ENCODE results near the gene CTPS2. TPM values are rescaled to one million over a fixed set of nuclear protein-coding genes. Genes with fewer than 3 reads are reported as not detected.

Gene CTPS2
- total RNA-seq, 1 donor from 2014 or later: 4.9 TPM

DNA sequence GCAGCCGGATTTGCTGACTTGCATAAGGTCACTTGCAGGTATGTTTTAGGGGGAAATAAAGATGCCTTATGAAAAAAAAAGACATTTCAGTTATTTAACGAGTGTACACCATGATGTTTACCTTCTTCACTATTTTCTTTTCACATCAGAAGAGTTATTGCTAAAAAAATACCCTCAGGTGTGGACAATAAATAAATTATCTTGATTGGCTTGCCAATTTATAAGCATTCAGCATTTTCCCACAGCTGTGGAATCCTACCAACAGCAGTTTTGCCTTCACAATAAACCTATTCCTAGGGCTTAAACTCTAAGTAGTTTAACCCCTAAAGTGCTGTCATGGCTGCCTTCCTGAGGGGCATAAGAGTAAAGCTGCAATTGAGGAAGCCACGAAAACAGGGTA lies 145.9 kb downstream of the CTPS2 start:
- H3K27ac ChIP-seq (replicated peaks): no peak overlapping the region
- DNase-seq: no peak
- no peak overlapping the region for H3K4me3 ChIP-seq
- intact Hi-C loops (cut with micrococcal nuclease): no loop called here
- no peaks in the 10 kb centered on the region for H3K9me3 ChIP-seq (replicated peaks)
- TF ChIP-seq, protein P1, sequence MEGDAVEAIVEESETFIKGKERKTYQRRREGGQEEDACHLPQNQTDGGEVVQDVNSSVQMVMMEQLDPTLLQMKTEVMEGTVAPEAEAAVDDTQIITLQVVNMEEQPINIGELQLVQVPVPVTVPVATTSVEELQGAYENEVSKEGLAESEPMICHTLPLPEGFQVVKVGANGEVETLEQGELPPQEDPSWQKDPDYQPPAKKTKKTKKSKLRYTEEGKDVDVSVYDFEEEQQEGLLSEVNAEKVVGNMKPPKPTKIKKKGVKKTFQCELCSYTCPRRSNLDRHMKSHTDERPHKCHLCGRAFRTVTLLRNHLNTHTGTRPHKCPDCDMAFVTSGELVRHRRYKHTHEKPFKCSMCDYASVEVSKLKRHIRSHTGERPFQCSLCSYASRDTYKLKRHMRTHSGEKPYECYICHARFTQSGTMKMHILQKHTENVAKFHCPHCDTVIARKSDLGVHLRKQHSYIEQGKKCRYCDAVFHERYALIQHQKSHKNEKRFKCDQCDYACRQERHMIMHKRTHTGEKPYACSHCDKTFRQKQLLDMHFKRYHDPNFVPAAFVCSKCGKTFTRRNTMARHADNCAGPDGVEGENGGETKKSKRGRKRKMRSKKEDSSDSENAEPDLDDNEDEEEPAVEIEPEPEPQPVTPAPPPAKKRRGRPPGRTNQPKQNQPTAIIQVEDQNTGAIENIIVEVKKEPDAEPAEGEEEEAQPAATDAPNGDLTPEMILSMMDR (IDR thresholded peaks at IDR 0.05; ENCODE audit: borderline replicate concordance): no peak
- no peaks in the 10 kb centered on the region for H3K27me3 ChIP-seq (ENCODE audit: low read depth)
- no peaks in the 10 kb centered on the region for H3K4me1 ChIP-seq
- no peaks in the 10 kb centered on the region for H3K36me3 ChIP-seq

DNA sequence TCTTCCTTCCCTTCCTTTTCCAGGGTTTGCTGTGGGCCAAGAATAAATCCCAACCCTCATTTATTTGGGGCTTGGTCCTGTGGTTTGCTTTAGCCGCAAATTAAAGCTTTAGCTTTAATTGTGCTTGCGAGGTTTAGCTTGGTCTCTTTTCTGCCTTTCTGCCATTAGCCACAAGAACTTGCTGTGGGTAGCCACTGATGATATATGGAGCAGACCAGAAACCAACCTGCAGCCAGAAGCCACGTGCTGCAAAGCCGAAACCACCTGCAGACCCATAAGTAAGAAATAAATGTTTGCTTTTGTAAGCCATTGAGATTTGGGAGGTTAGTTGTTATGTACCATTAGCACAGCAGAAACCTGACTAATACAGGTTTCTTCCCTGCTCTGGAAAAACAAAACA lies 152.3 kb downstream of the CTPS2 start:
- no peak overlapping the region for H3K4me3 ChIP-seq
- H3K27me3 ChIP-seq (ENCODE audit: low read depth): no peaks in the 10 kb centered on the region
- TF ChIP-seq, protein P1 (IDR thresholded peaks at IDR 0.05; ENCODE audit: borderline replicate concordance): no peak
- H3K9me3 ChIP-seq (replicated peaks): no peaks in the 10 kb centered on the region
- no peak overlapping the region for H3K27ac ChIP-seq (replicated peaks)
- H3K36me3 ChIP-seq: no peaks in the 10 kb centered on the region
- no peak for DNase-seq
- no peaks in the 10 kb centered on the region for H3K4me1 ChIP-seq
- intact Hi-C loops (cut with micrococcal nuclease): no loop called here

DNA sequence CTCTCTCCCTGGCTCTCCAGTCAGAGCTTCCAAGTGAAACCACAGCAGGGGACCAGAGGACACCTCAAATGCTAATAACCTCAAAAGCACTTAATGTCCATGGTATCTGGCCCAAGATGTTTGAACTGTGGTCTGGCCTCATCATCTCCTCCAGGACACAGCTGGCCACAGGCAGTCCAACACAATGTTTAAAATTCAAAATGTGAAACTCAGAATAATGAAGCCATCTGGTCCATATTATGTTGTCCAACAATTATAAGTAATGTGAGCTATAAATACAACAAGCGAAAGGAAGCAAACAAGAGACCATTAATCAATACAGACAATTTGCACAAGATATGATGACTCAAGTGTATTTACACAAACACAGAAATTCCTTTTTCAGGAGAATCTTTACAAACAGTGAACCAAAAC lies 153.3 kb downstream of the CTPS2 start:
- Histone ChIP-seq H3K27me3 (ENCODE audit: low read depth) (no peaks in the 10 kb centered on the region), H3K4me1 (no peaks in the 10 kb centered on the region), H3K27ac (replicated peaks) (no peak overlapping the region), H3K36me3 (no peaks in the 10 kb centered on the region), H3K4me3 (no peak overlapping the region), H3K9me3 (replicated peaks) (no peaks in the 10 kb centered on the region)
- no peak for DNase-seq
- TF ChIP-seq, protein P1 (IDR thresholded peaks at IDR 0.05; ENCODE audit: borderline replicate concordance): no peak
- intact Hi-C loops (cut with micrococcal nuclease): no loop called here

DNA sequence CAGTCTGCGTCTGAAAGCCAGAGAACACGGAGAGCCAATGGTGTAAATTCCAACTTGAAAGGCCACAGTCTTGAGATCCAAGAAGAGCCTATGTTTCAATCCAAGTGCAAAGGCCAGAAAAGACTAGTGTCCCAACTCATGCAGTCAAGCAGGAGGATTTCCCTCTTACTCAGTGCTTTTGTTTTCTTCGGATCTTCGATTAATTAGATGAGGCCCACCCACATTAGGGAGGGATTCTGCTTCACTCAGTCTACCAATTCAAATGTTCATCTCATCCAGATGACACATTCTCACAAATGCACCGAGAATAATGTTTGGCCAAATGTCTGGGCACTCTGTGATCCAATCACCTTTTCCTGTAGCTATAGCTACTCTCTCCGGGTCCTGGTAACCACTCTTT lies 154.0 kb downstream of the CTPS2 start:
- Histone ChIP-seq H3K9me3 (replicated peaks) (no peaks in the 10 kb centered on the region), H3K27me3 (ENCODE audit: low read depth) (no peaks in the 10 kb centered on the region), H3K4me1 (no peaks in the 10 kb centered on the region), H3K27ac (replicated peaks) (no peak overlapping the region), H3K4me3 (no peak overlapping the region), H3K36me3 (no peaks in the 10 kb centered on the region)
- DNase-seq: no peak
- TF ChIP-seq, protein P1 (IDR thresholded peaks at IDR 0.05; ENCODE audit: borderline replicate concordance): no peak
- intact Hi-C loops (cut with micrococcal nuclease): no loop called here

DNA sequence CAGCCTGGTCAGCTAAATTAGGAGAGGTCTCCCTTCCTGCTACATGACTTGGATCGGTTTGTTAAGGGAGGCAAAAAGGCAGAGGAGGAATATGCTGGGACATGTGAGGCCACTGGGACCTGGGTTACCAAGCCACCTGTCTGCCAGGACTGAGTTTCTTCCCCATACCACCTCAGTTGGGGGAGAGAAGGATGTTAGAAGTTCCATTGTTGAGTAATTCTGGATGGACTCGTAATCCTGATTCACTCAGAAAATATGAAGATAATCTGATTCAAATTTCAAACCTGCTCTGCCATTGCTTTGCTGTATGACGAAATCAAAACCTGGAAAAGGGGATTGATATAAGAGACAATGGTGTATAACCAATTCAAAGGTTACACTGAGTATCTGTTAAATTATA lies 159.9 kb downstream of the CTPS2 start:
- Histone ChIP-seq H3K4me3 (no peak overlapping the region), H3K9me3 (replicated peaks) (no peaks in the 10 kb centered on the region), H3K27me3 (ENCODE audit: low read depth) (no peaks in the 10 kb centered on the region), H3K36me3 (no peaks in the 10 kb centered on the region), H3K4me1 (no peaks in the 10 kb centered on the region), H3K27ac (replicated peaks) (no peak overlapping the region)
- intact Hi-C loops (cut with micrococcal nuclease): no loop called here
- TF ChIP-seq, protein P1 (IDR thresholded peaks at IDR 0.05; ENCODE audit: borderline replicate concordance): no peak
- no peak for DNase-seq

DNA sequence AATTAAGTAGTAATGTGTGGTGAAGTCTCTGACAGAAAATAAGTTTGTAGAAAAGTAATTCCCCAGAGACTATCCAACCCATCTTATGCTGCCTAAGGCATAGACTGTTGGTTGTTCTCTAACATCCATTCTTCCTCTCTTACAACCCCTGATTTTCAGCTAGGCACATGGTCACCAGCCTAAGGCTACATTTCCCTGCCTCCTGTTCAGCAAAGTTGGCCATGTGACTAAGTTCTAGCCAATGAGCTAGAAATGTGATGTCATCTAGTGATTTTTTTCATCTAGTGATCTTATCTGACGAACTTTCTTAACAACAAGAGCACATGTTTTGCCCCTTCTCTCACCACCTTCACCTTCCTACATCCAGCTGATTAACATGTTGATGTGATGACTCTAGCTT lies 164.8 kb downstream of the CTPS2 start:
- H3K27ac ChIP-seq (replicated peaks): no peak overlapping the region
- DNase-seq: no peak
- H3K4me3 ChIP-seq: no peak overlapping the region
- no peaks in the 10 kb centered on the region for H3K27me3 ChIP-seq (ENCODE audit: low read depth)
- no peaks in the 10 kb centered on the region for H3K4me1 ChIP-seq
- H3K9me3 ChIP-seq (replicated peaks): no peaks in the 10 kb centered on the region
- no peaks in the 10 kb centered on the region for H3K36me3 ChIP-seq
- intact Hi-C loops (cut with micrococcal nuclease): no loop called here
- TF ChIP-seq, protein P1 (IDR thresholded peaks at IDR 0.05; ENCODE audit: borderline replicate concordance): no peak

Data from left ventricle myocardium inferior (tissue), 1 donor.